HUES64 (cell line): ENCODE data around the gene MYBPH.
A peak's percentile ranks its signal among the peaks of the same experiment; 100 is the strongest.

Experiments used
- H3K27ac ChIP-seq: 2 replicates; pipeline ENCODE4 v1.7.0; 2013; ENCODE audit warnings: low read depth, low read length, inconsistent platforms
- H3K27me3 ChIP-seq: 2 replicates; pipeline ENCODE4 v1.6.1; 2013; ENCODE audit warnings: mild to moderate bottlenecking, low read length; ENCODE audit not compliant: insufficient read depth
- H3K36me3 ChIP-seq: 2 replicates; pipeline ENCODE4 v1.6.1; 2013; ENCODE audit warnings: mild to moderate bottlenecking, low read length; ENCODE audit not compliant: insufficient read depth
- H3K4me1 ChIP-seq: 2 replicates; pipeline ENCODE4 v1.6.1; 2013; ENCODE audit warnings: mild to moderate bottlenecking, low read length, moderate library complexity; ENCODE audit not compliant: insufficient read depth
- H3K4me3 ChIP-seq: 2 replicates; pipeline ENCODE4 v1.5.1; 2013; ENCODE audit warnings: mild to moderate bottlenecking, low read length, moderate library complexity
- H3K9ac ChIP-seq: 2 replicates; pipeline ENCODE4 v1.6.1; 2013; ENCODE audit warnings: mild to moderate bottlenecking, low read depth, low read length
- H3K9me3 ChIP-seq: 2 replicates; pipeline ENCODE4 v1.6.1; 2013; ENCODE audit warnings: low read depth, low read length; ENCODE audit not compliant: insufficient read depth
- WGBS: fragments of 150-250, 120-280 bp; methylation state at CpG from one replicate; pipeline ENCODE4 v1.1.7; 2013; ENCODE audit warnings: missing lambda C conversion rate; 5-methylcytosine and 5-hydroxymethylcytosine counted together

Gene MYBPH

DNA sequence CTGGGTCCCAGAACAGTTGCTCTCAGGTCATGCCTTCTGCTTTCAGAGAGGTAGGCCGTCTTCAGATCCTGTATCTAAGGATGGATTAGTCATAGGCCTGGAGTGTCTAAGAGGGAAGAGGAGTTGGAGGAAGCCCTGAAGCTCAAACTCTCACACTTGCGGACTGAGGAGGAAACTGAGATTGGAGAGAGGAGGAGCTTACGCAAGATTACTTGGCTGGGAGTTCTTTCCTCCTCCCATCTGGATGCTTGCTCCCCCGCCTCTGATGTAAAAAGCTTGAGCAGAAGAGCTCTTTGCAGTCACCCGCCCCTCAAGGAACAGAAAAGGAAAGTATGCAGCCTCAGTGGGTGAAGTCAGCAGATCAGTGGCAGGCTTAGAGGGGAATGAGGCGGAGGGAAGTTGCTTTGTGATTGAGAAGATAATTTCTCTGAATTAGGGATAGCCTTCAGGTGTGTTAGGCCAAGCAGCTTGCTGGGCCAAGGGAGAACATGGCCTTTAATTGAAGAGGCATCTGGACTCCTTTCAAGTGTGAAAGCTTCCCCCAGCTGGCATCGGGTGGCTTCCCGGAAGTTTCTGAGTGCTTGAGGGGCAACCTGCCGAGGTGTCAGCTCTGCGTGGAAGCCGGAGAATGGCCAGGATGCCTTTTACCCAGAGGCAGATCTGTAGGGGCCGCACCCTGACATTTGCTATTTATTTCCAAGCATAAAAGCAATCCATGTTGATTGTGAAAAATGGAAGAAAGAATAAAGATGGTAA, 41.5 kb downstream of the MYBPH start:
- Histone ChIP-seq H3K36me3 (no peaks in the 10 kb centered on the region), H3K9me3 (no peaks in the 10 kb centered on the region), H3K4me1 (peaks cover 12% of the 10 kb centered on the region), H3K27ac (no peak overlapping the region), H3K9ac (no peak overlapping the region), H3K4me3 (no peak overlapping the region), H3K27me3 (peaks cover 5% of the 10 kb centered on the region; the same call in 1 of the 2 replicates)
- 69% methylated on average over 10 of the region's 12 CpGs for WGBS

DNA sequence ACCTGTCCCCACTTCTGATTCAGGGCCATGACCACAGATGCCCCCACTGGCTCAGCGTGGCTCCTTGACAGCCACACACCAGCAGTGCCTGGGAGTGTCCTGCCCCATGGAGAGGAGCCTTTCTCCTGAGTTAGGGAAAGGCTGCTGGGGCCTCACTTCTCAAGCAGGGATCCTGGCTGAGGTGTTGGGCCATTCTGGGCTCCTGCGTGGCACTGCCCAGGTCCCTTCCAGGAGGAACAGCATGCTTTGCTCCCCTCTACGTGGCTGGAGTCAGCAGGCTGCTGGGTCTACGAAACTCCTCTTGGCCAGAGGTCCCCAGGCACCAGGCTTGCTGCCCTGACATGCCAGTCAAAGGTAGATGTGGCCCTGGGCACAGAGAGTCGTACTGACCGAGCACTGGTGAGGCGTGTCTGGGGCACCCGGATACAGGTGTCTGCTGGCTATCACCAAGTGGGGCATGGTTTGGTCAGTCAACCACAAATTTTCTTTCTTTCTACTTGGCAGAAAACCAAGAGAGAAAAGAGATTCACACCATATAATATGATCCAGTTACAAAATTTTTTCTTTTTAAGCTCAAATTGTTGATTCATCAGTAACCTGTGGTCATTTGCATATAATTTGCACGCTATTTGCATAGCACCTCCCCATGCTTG, 44.0 kb downstream of the MYBPH start:
- Histone ChIP-seq H3K4me1 (peaks cover 22% of the 10 kb centered on the region), H3K27ac (no peak overlapping the region), H3K36me3 (no peaks in the 10 kb centered on the region), H3K27me3 (peaks cover 30% of the 10 kb centered on the region), H3K9me3 (no peaks in the 10 kb centered on the region), H3K9ac (no peak overlapping the region), H3K4me3 (no peak overlapping the region)
- WGBS, result 90% methylated on average over 9 of the region's 9 CpGs

DNA sequence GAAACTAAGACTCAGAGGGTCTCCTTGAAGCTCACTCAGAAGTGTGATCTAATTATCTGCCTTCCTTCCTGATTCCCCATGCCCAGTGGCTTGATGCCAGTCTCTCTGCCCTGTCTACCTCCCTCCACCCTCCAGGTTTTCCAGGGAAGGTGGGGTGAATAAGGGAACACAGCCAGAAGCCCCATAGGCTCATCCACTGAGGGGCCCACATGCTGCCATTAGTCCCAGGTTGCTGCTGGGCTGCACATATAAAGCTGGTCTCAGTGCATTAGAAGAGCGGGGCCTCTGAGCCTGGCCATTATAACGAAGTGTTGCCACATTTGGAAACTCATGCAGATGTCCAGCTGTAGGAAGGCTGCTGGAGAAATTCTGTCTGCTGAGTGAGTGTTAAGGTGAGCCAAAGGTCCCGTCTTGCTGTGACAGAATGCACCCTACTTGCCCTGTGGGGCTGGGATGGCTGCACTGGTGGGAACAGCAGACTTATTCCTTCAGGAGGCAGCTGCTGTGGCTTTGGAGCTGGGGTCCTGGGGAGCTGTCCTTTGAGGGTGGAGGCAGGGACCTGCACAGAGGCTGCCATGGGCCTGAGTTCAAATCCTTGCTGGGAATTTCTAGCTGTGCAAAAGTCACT, 45.2 kb downstream of the MYBPH start:
- Histone ChIP-seq H3K27ac (no peak overlapping the region), H3K4me1 (peaks cover 27% of the 10 kb centered on the region), H3K9me3 (no peaks in the 10 kb centered on the region), H3K36me3 (no peaks in the 10 kb centered on the region), H3K4me3 (no peak overlapping the region), H3K27me3 (peaks cover 33% of the 10 kb centered on the region), H3K9ac (no peak overlapping the region)
- WGBS, result 91% methylated on average over 3 of the region's 3 CpGs

- no peak overlapping the region for H3K4me3 ChIP-seq
- 89% methylated on average over 7 of the region's 7 CpGs for WGBS
- no peak overlapping the region for H3K9ac ChIP-seq
- H3K27me3 ChIP-seq, result peaks cover 33% of the 10 kb centered on the region
- no peaks in the 10 kb centered on the region for H3K9me3 ChIP-seq
- H3K36me3 ChIP-seq, result no peaks in the 10 kb centered on the region
- no peak overlapping the region for H3K27ac ChIP-seq
- peaks cover 27% of the 10 kb centered on the region for H3K4me1 ChIP-seq
These were observed 46.0 kb downstream of the MYBPH start for GRCh38 chr1:203129501-203130231.

DNA sequence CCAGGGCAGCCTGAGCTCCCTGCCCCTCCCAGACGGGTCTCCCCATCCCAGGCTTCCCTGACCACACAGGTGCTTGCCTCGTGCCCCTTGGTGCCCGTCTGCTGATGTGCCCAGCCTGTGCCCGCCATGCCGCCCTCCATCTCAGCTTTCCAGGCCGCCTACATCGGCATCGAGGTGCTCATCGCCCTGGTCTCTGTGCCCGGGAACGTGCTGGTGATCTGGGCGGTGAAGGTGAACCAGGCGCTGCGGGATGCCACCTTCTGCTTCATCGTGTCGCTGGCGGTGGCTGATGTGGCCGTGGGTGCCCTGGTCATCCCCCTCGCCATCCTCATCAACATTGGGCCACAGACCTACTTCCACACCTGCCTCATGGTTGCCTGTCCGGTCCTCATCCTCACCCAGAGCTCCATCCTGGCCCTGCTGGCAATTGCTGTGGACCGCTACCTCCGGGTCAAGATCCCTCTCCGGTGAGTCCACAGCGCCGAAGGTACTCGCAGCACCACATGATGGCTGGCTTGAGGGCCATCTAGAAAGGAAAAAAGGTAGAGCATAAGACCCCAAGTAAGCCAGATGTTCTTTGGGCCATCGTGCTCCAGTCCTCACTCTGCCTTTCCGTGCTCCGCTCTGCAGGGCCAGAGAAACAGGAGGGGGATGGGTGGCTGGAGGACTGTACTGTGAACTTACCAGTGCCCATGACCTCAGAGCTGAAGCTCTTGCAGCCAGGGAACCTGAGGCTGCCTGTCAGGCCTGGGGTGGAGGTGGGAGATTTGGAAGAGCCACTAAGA, 46.7 kb downstream of the MYBPH start:
- H3K4me3 ChIP-seq, result peak overlapping the region; percentile 63
- H3K27ac ChIP-seq, result no peak overlapping the region
- WGBS, result 89% methylated on average over 29 of the region's 29 CpGs
- H3K4me1 ChIP-seq, result peaks cover 22% of the 10 kb centered on the region
- H3K9ac ChIP-seq, result no peak overlapping the region
- H3K36me3 ChIP-seq, result no peaks in the 10 kb centered on the region
- H3K27me3 ChIP-seq, result peaks cover 33% of the 10 kb centered on the region
- no peaks in the 10 kb centered on the region for H3K9me3 ChIP-seq

DNA sequence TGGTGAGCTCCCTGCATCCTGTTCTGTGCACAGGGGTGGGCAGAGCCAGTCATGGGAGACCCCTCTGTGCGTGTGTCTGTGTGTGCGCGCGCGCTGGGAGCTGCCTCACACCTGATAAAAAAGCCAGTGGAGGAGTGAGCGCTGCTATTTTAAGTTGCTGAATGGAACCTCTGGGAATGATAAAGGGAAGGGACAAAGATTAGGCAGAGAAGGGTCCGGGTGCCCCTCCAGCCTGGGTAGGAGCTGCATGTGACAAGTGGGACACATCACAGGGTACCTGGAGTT, 47.3 kb downstream of the MYBPH start:
- 20% methylated on average over 7 of the region's 7 CpGs for WGBS
- H3K9me3 ChIP-seq, result no peaks in the 10 kb centered on the region
- H3K4me1 ChIP-seq, result peaks cover 18% of the 10 kb centered on the region
- H3K27ac ChIP-seq, result no peak overlapping the region
- H3K36me3 ChIP-seq, result no peaks in the 10 kb centered on the region
- H3K4me3 ChIP-seq, result peak overlapping the region; percentile 63
- peaks cover 33% of the 10 kb centered on the region for H3K27me3 ChIP-seq
- peak overlapping the region; percentile 17; the same call in 1 of the 2 replicates for H3K9ac ChIP-seq

- Histone ChIP-seq H3K36me3 (no peaks in the 10 kb centered on the region), H3K4me3 (peak within 1 kb of the TSS; percentile 63), H3K4me1 (peaks cover 18% of the 10 kb centered on the region), H3K9me3 (no peaks in the 10 kb centered on the region), H3K9ac (peak within 1 kb of the TSS; percentile 41), H3K27ac (no peak within 1 kb of the TSS), H3K27me3 (peaks cover 33% of the 10 kb centered on the region)
- WGBS, result 1% methylated on average over 51 of the region's 51 CpGs
These were observed 47.8 kb downstream of the MYBPH start, which contains the start of gene ADORA1 for GRCh38 chr1:203127666-203128430. Gene ADORA1 (plus strand): TSS chr1:203127726. CDS start chr1:203128842, 1,116 bp downstream.

DNA sequence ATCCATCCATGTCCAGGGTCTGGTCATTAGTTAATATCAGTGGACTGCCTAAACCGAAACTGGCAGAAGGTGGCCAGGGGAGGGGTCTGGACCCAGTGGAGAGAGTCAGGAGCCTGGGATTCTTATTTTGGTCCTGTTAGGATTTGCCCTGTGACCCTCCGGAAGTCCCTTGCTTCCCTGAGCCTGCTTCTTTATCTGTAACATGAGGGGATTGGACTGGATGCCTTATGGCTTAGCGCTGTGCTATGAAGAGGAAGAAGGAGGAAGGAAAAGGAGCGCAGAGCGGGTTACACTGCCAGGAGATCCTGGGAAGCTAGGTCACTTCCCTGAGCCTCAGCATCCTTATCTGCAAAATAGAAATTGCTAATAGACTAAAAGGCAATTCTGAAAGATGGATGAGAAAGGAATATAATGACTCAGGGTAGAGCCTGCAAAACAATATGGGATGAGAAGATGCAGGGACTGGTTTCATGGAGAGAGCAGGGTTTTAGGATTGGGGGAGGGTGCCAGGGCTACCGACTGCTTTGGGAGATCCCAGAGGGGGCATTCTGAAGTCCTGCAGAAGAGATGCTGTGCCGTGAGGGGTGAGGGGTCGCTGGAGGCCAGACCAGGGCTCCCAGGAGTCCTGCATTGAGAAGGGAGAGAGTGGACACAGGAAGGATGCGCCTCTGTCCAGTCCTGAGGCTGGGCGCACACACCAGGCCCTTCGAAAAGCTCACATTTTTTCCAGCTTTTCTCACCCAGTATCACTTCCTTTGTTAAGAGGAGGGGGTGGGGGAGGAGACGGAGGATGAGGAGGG, 48.6 kb downstream of the MYBPH start:
- no peak overlapping the region for H3K27ac ChIP-seq
- H3K4me1 ChIP-seq, result peaks cover 18% of the 10 kb centered on the region
- H3K9ac ChIP-seq, result peak overlapping the region; percentile 41; the same call in 1 of the 2 replicates
- peaks cover 33% of the 10 kb centered on the region for H3K27me3 ChIP-seq
- H3K36me3 ChIP-seq, result no peaks in the 10 kb centered on the region
- WGBS, result 42% methylated on average over 8 of the region's 12 CpGs
- H3K4me3 ChIP-seq, result peak overlapping the region; percentile 63
- H3K9me3 ChIP-seq, result no peaks in the 10 kb centered on the region

- Histone ChIP-seq H3K27ac (no peak overlapping the region), H3K36me3 (no peaks in the 10 kb centered on the region), H3K4me1 (peaks cover 18% of the 10 kb centered on the region), H3K9me3 (no peaks in the 10 kb centered on the region), H3K4me3 (no peak overlapping the region), H3K9ac (no peak overlapping the region), H3K27me3 (peaks cover 33% of the 10 kb centered on the region)
- 37% methylated on average over 7 of the region's 8 CpGs for WGBS
These were observed 49.3 kb downstream of the MYBPH start for GRCh38 chr1:203126151-203126865.
